K562 (cell line): ENCODE measurements around the gene BCL3. TPM values are rescaled to one million over a fixed set of nuclear protein-coding genes. Genes with fewer than 3 reads are reported as not detected.
A peak's percentile ranks its signal among the peaks of the same experiment; 100 is the strongest.

Experiments used
- BCLAF1 ChIP-seq, 2 experiments: fragments of 450-650 bp in 1 of 2; IDR thresholded peaks; 2 replicates each; pipeline ENCODE4 v1.6.1; 2011 to 2017; ENCODE audit warnings: low read depth in 2 of 2, antibody characterized with exemption in 1 of 2, borderline replicate concordance in 1 of 2, low read length in 1 of 2, mild to moderate bottlenecking in 1 of 2, mixed read lengths in 1 of 2; ENCODE audit not compliant: control insufficient read depth in 1 of 2
- CBX8 ChIP-seq: fragments of 200-600 bp; sonication (generic); IDR thresholded peaks from 2 replicates; pipeline ENCODE4 v1.6.1; 2012; ENCODE audit warnings: borderline replicate concordance, mixed run types, low read depth, mild to moderate bottlenecking, moderate library complexity, mixed read lengths, low read length, control low read depth, inconsistent platforms; ENCODE audit not compliant: poor library complexity, severe bottlenecking; ENCODE audit errors: extremely low read depth
- ESRRA ChIP-seq: fragments of 450-650 bp; IDR thresholded peaks from 2 replicates; pipeline ENCODE4 v1.6.1; 2014; ENCODE audit warnings: low read depth, mild to moderate bottlenecking, moderate library complexity, borderline replicate concordance
- FOSL1 ChIP-seq: fragments of 200-800 bp; sonication (Bioruptor generic); conservative IDR thresholded peaks from 2 replicates; pipeline ENCODE4 v1.6.1; 2016; ENCODE audit warnings: missing genetic modification characterization, missing compliant biosample characterization
- GATAD2A ChIP-seq: fragments of 450-650 bp; IDR thresholded peaks from 2 replicates; pipeline ENCODE4 v1.6.1; 2017
- GTF2B ChIP-seq: IDR thresholded peaks from 2 replicates; pipeline ENCODE4 v1.6.1; 2011; ENCODE audit not compliant: insufficient read length; ENCODE audit errors: extremely low read depth
- GTF2F1 ChIP-seq: IDR thresholded peaks from 2 replicates; pipeline ENCODE4 v1.6.1; 2011; ENCODE audit warnings: low read depth, low read length, improper control_type of control experiment
- HBP1 ChIP-seq: fragments of 450-650 bp; formaldehyde crosslinking; IDR thresholded peaks from 2 replicates; pipeline ENCODE4 v1.4.0; 2022; ENCODE audit warnings: missing genetic modification characterization
- L3MBTL2 ChIP-seq: fragments of 450-650 bp; IDR thresholded peaks from 2 replicates; pipeline ENCODE4 v1.6.1; 2016; ENCODE audit warnings: mild to moderate bottlenecking, moderate library complexity
- MAFK ChIP-seq: IDR thresholded peaks from 2 replicates; pipeline ENCODE4 v1.6.1; 2011; ENCODE audit warnings: low read length, improper control_type of control experiment
- PHF20 ChIP-seq: fragments of 450-650 bp; IDR thresholded peaks from 2 replicates; pipeline ENCODE4 v1.6.1; 2018; ENCODE audit not compliant: partially characterized antibody
- PML ChIP-seq: IDR thresholded peaks from 2 replicates; pipeline ENCODE4 v1.6.1; 2012; ENCODE audit warnings: low read length, inconsistent platforms
- PTBP1 ChIP-seq: fragments of 200-400 bp; formaldehyde crosslinking; IDR thresholded peaks from 2 replicates; pipeline ENCODE4 v1.6.1; 2017; ENCODE audit warnings: low read depth, low read length
- RBBP5 ChIP-seq: fragments of 200-600 bp; sonication (generic); IDR thresholded peaks from 2 replicates; pipeline ENCODE4 v1.6.1; 2012; ENCODE audit warnings: borderline replicate concordance, mild to moderate bottlenecking, low read length, control low read depth, inconsistent platforms; ENCODE audit not compliant: insufficient read depth, poor library complexity, severe bottlenecking
- SOX6 ChIP-seq: fragments of 450-650 bp; IDR thresholded peaks from 2 replicates; pipeline ENCODE4 v1.6.1; 2014; ENCODE audit warnings: mild to moderate bottlenecking
- SPI1 ChIP-seq: IDR thresholded peaks from 2 replicates; pipeline ENCODE4 v1.6.1; 2011; ENCODE audit warnings: low read depth, low read length, control low read depth, borderline replicate concordance
- YY1 ChIP-seq, 3 experiments: IDR thresholded peaks; 2 replicates each; pipeline ENCODE4 v1.6.1; 2011; ENCODE audit warnings: low read length in 2 of 3, mild to moderate bottlenecking in 2 of 3, moderate library complexity in 2 of 3, borderline replicate concordance in 1 of 3, control low read depth in 1 of 3, low read depth in 1 of 3; ENCODE audit not compliant: insufficient read depth in 3 of 3, insufficient replicate concordance in 2 of 3, control insufficient read depth in 1 of 3, insufficient read length in 1 of 3; ENCODE audit errors: extremely low read depth in 1 of 3
- ZBTB12 ChIP-seq: fragments of 250-450 bp; sonication (Bioruptor Pico); IDR thresholded peaks from 2 replicates; pipeline ENCODE4 v1.4.0; 2020
- ZNF121 ChIP-seq: sonication (generic); formaldehyde crosslinking; conservative IDR thresholded peaks from 2 replicates; pipeline ENCODE4 v1.8.0; 2022; ENCODE audit warnings: missing genetic modification reagents
- ZNF316 ChIP-seq: fragments of 450-650 bp; IDR thresholded peaks from 2 replicates; pipeline ENCODE4 v1.6.1; 2016
- polyA plus RNA-seq, 8 experiments: library from polyadenylated mRNA; depleted of rRNA in 4 of 8; stranded (reverse) in 5 of 8; unstranded in 3 of 8; fragments of >200 nt; fragmentation: Nextera tagmentation in 2 of 8; fragmentation: Illumina TruSeq in 1 of 8; extraction: Ambion mirVana in 2 of 8; extraction: Trizol in 1 of 8; gene quantifications; 2 replicates each; pipeline versions ENCODE4 v1.2.1 to v1.2.3, GENCODE V29; 2011 to 2014; ENCODE audit warnings: inconsistent platforms in 1 of 8, missing spikeins in 1 of 8
- total RNA-seq, 7 experiments: library from RNA; depleted of rRNA in 6 of 7; stranded (reverse); fragments of >200 nt in 6 of 7; fragmentation: Illumina TruSeq in 2 of 7; extraction: Trizol in 2 of 7; gene quantifications; 2 replicates each; pipeline versions ENCODE4 v1.2.1 to v1.2.3, GENCODE V29; 2011 to 2021; ENCODE audit warnings: low replicate concordance in 1 of 7

Gene BCL3
- total and polyA plus RNA-seq, 9 of the 15 experiments (the other 6 are each of a cell fraction or from before 2014, with no cell fraction given) = 0.03 to 2.4 (median 0.50) TPM; not detected in 1

- peak; percentile 93 for TF ChIP-seq HBP1 (CRISPR knock-in tag)
- TF ChIP-seq BCLAF1 (IDR thresholded peaks at IDR 0.05; ENCODE audit: borderline replicate concordance in 1 of 2, control insufficient read depth in 1 of 2, low read depth in 2 of 2, low read length in 1 of 2) = peak in 1 of 2 experiments; percentile 83; a peak in 1 of 4 replicates
- TF ChIP-seq SPI1 = peak; percentile 59
- peak; percentile 83 for TF ChIP-seq ZBTB12 (CRISPR knock-in tag)
- no peak for TF ChIP-seq PTBP1
- peak in 1 of 3 experiments; percentile 30 for TF ChIP-seq YY1 (IDR thresholded peaks at IDR 0.05; ENCODE audit: borderline replicate concordance in 1 of 3, control insufficient read depth in 1 of 3, extremely low read depth in 1 of 3, insufficient read depth in 3 of 3, insufficient read length in 1 of 3, insufficient replicate concordance in 2 of 3, low read depth in 1 of 3, low read length in 2 of 3)
- peak; percentile 38; the same call in 1 of the 2 replicates for TF ChIP-seq MAFK
- no peak for TF ChIP-seq CBX8
- no peak; the same call in 1 of the 2 replicates for TF ChIP-seq ZNF316
- peak; percentile 99; the same call in 1 of the 2 replicates for TF ChIP-seq ESRRA
- no peak for TF ChIP-seq GTF2F1
- no peak for TF ChIP-seq RBBP5
- TF ChIP-seq FOSL1 (tag) = peak; percentile 64; the same call in 1 of the 2 replicates
- TF ChIP-seq PHF20 = peak; percentile 36
- no peak for TF ChIP-seq GTF2B
- peak; percentile 82 for TF ChIP-seq SOX6
- TF ChIP-seq ZNF121 (CRISPR knock-in tag) = no peak
- TF ChIP-seq L3MBTL2 = peak; percentile 31; the same call in 1 of the 2 replicates
- TF ChIP-seq GATAD2A = peak; percentile 97
- peak; percentile 71 for TF ChIP-seq PML
Measured at GRCh38 chr19:44752816-44753625, 4.5 kb downstream of the BCL3 start (continued).
